GM12878 (cell line): ENCODE measurements around the gene EFCAB9.

Experiments
- CBFB ChIP-seq: IDR thresholded peaks from 2 replicates; pipeline ENCODE4 v1.6.1; 2016; ENCODE audit warnings: antibody characterized with exemption, low read depth
- DPF2 ChIP-seq: fragments of 450-650 bp; IDR thresholded peaks from 2 replicates; pipeline ENCODE4 v1.6.1; 2017; ENCODE audit warnings: mild to moderate bottlenecking
- EGR1 ChIP-seq, 2 experiments: IDR thresholded peaks; 1 replicate in 1 of 2; 2 replicates in 1 of 2; pipeline ENCODE4 v1.6.1; 2011 to 2012; ENCODE audit warnings: low read depth in 2 of 2, low read length in 2 of 2, borderline replicate concordance in 1 of 2, mild to moderate bottlenecking in 1 of 2, moderate library complexity in 1 of 2
- ETV6 ChIP-seq, 2 experiments: fragments of 450-650 bp in 1 of 2; IDR thresholded peaks in 1 of 2; conservative IDR thresholded peaks in 1 of 2; 2 replicates each; pipeline ENCODE4 v1.6.1; 2014; ENCODE audit warnings: antibody characterized with exemption in 1 of 2, borderline replicate concordance in 1 of 2, low read depth in 1 of 2, mild to moderate bottlenecking in 1 of 2, moderate library complexity in 1 of 2
- NFIC ChIP-seq: IDR thresholded peaks from 2 replicates; pipeline ENCODE4 v1.6.1; 2012; ENCODE audit warnings: low read depth, mild to moderate bottlenecking, inconsistent platforms, low read length, moderate library complexity
- NRF1 ChIP-seq: conservative IDR thresholded peaks from 2 replicates; pipeline ENCODE4 v1.6.1; 2011; ENCODE audit warnings: mild to moderate bottlenecking, low read depth, low read length, improper control_type of control experiment
- POLR2A ChIP-seq: IDR thresholded peaks from 2 replicates; pipeline ENCODE4 v1.6.1; 2011; ENCODE audit warnings: low read depth, mild to moderate bottlenecking, low read length
- TARDBP ChIP-seq: IDR thresholded peaks from 2 replicates; pipeline ENCODE4 v1.6.1; 2016; ENCODE audit warnings: borderline replicate concordance
- ZNF217 ChIP-seq: fragments of 450-650 bp; IDR thresholded peaks from 2 replicates; pipeline ENCODE4 v1.6.1; 2017; ENCODE audit warnings: antibody characterized with exemption, mild to moderate bottlenecking
- ZSCAN29 ChIP-seq: fragments of 450-650 bp; IDR thresholded peaks from 2 replicates; pipeline ENCODE4 v1.6.1; 2017; ENCODE audit warnings: mild to moderate bottlenecking, moderate library complexity
- TF ChIP-seq, protein P1 (sequence below), 3 experiments: IDR thresholded peaks in 2 of 3; conservative IDR thresholded peaks in 1 of 3; 2 replicates each; pipeline ENCODE4 v1.5.1; 2011; ENCODE audit warnings: low read depth in 3 of 3, low read length in 3 of 3, mild to moderate bottlenecking in 3 of 3, control low read depth in 2 of 3, moderate library complexity in 2 of 3, inconsistent platforms in 1 of 3, mixed read lengths in 1 of 3; ENCODE audit not compliant: control insufficient read depth in 2 of 3, insufficient read depth in 1 of 3; ENCODE audit errors: extremely low read depth in 1 of 3
- TF ChIP-seq, protein P2 (sequence below): fragments of 450-650 bp; IDR thresholded peaks from 2 replicates; pipeline ENCODE4 v1.6.1; 2017; ENCODE audit warnings: mild to moderate bottlenecking, moderate library complexity

DNA sequence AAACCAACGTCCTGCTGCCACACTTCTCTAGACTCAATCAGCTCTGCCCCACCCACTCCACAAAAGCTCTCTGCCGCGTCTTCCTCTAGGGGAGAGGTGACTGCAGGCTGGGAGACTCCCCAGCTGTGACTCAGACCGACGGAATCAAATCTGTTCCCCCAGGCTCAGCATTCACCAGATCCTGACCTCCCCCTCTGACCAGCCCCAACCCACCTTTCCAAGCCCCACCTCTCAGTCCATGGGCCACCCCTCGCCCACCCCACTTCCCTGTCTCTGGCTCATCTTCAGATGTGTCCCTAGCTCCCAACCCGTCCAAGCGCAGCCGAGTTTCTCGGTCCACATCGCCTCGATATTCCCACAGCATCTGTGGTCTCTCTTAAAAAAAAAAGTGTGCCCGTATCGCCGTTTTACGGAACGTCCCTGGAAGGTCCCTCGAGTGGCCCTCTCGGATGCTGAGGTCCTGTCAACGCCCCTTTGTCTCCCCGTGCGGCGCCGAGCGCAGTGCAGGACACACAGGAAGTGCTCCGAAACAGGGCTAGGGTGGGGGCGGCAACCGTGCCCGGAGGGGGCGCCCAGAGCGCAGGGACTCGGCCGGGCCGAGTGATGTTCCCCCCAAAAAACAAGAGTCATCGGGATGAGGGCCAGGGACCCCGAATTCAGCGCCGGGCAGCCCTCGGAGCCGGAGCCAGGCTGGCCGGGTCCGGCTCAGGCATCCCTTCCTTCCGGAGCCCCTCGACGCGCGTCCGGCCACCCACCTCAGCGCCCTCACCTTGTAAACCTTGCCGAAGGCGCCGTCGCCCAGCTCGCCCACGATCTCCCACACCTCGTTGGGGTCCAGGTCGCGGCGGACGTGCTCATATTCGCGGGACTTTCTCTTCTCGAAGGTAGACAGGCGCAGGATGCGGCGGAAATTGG is 6.6 kb upstream of the EFCAB9 start:
- TF ChIP-seq TARDBP (no peak), POLR2A (peak; percentile 20), NRF1 (no peak), ZNF217 (no peak), NFIC (no peak), DPF2 (peak; percentile 52; the same call in 1 of the 2 replicates), ETV6 (conservative IDR thresholded peaks at IDR 0.05 in 1 of 2, IDR thresholded peaks at IDR 0.05 in 1 of 2; ENCODE audit: borderline replicate concordance in 1 of 2, low read depth in 1 of 2) (peak in 1 of 2 experiments; percentile 37; a peak in 1 of 4 replicates), ZSCAN29 (0 out of 2 replicates have a peak, but pooled peaks have one; percentile 14), CBFB (no peak), EGR1 (IDR thresholded peaks at IDR 0.05; ENCODE audit: borderline replicate concordance in 1 of 2, low read depth in 2 of 2, low read length in 2 of 2) (peak in 1 of 2 experiments; percentile 48; a peak in 1 of 3 replicates)
- TF ChIP-seq, protein P1, sequence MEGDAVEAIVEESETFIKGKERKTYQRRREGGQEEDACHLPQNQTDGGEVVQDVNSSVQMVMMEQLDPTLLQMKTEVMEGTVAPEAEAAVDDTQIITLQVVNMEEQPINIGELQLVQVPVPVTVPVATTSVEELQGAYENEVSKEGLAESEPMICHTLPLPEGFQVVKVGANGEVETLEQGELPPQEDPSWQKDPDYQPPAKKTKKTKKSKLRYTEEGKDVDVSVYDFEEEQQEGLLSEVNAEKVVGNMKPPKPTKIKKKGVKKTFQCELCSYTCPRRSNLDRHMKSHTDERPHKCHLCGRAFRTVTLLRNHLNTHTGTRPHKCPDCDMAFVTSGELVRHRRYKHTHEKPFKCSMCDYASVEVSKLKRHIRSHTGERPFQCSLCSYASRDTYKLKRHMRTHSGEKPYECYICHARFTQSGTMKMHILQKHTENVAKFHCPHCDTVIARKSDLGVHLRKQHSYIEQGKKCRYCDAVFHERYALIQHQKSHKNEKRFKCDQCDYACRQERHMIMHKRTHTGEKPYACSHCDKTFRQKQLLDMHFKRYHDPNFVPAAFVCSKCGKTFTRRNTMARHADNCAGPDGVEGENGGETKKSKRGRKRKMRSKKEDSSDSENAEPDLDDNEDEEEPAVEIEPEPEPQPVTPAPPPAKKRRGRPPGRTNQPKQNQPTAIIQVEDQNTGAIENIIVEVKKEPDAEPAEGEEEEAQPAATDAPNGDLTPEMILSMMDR (IDR thresholded peaks at IDR 0.05 in 2 of 3, conservative IDR thresholded peaks at IDR 0.05 in 1 of 3; ENCODE audit: control insufficient read depth in 2 of 3, extremely low read depth in 1 of 3, insufficient read depth in 1 of 3, low read depth in 3 of 3, low read length in 3 of 3): no peak
- TF ChIP-seq, protein P2, sequence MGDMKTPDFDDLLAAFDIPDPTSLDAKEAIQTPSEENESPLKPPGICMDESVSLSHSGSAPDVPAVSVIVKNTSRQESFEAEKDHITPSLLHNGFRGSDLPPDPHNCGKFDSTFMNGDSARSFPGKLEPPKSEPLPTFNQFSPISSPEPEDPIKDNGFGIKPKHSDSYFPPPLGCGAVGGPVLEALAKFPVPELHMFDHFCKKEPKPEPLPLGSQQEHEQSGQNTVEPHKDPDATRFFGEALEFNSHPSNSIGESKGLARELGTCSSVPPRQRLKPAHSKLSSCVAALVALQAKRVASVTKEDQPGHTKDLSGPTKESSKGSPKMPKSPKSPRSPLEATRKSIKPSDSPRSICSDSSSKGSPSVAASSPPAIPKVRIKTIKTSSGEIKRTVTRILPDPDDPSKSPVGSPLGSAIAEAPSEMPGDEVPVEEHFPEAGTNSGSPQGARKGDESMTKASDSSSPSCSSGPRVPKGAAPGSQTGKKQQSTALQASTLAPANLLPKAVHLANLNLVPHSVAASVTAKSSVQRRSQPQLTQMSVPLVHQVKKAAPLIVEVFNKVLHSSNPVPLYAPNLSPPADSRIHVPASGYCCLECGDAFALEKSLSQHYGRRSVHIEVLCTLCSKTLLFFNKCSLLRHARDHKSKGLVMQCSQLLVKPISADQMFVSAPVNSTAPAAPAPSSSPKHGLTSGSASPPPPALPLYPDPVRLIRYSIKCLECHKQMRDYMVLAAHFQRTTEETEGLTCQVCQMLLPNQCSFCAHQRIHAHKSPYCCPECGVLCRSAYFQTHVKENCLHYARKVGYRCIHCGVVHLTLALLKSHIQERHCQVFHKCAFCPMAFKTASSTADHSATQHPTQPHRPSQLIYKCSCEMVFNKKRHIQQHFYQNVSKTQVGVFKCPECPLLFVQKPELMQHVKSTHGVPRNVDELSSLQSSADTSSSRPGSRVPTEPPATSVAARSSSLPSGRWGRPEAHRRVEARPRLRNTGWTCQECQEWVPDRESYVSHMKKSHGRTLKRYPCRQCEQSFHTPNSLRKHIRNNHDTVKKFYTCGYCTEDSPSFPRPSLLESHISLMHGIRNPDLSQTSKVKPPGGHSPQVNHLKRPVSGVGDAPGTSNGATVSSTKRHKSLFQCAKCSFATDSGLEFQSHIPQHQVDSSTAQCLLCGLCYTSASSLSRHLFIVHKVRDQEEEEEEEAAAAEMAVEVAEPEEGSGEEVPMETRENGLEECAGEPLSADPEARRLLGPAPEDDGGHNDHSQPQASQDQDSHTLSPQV: no peak
